HG03565 (cell line): Measurements from ENCODE around the gene PGLYRP2.

Experiments used
- ATAC-seq: cut with Tn5 transposase; IDR thresholded peaks from one replicate; pipeline ENCODE4 v1.9.1; 2021; ENCODE audit warnings: mild to moderate bottlenecking, moderate library complexity; ENCODE audit not compliant: unreplicated experiment

The PGLYRP2 gene

DNA sequence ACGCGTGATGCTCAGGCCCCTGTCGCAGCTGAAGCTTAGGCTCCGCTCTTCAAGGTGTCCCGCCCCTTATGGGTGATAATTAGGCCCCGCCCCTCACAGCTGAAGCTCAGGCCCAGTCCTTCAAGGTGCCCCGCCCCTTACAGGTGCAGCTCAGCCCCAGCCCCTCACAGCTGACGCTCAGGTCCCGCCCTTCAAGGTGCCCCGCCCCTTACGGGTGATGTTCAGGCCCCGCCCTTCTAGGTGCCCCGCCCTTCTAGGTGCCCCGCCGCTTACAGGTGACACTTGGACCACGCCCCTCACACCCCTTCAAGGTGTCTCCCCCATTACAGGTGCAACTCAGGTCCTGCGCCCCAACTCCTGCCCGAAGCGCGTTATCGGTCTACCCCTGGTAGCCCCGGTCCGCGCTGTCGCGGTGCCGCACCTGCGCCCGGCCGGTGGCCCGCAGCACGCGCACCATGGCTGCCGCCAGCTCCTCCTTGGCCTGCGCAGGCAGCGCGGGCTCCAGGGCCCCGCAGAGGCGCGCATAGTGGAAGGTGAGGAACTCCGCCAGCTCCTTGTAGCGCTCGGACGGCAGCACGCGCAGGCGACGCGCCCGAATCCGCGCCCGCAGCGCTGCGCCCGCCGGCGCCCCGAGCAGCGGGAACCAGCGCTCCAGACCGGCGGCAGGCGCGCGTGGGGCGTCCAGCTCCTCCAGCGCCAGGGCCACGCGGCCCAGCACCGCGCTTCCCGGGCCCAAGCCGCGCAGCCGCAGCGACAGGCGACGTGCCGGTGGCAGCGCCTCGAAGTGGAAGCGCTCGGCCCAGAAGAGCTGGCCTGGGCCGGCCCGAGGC is 22.2 kb downstream of the PGLYRP2 start:
- ATAC-seq = no peak

DNA sequence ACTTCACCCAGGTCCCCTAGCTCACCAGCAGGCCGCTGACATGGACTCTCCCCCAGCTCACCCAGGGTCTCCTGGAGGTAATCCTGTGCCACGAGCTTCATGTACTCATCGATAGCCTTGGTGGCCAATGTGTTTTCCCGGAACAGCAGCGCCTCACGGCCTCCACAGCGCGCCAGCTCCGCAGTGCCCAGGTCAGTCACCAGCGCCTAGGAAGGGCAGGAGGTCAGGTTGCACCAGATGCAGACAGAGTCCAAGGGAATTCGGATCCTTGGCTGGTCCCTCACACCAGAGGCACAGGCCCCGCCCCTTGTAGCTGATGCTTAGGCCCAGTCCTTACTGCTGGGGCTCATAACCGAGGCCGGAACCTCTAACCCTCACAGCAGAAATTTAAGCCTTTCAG is 22.9 kb downstream of the PGLYRP2 start:
- ATAC-seq = no peak

DNA sequence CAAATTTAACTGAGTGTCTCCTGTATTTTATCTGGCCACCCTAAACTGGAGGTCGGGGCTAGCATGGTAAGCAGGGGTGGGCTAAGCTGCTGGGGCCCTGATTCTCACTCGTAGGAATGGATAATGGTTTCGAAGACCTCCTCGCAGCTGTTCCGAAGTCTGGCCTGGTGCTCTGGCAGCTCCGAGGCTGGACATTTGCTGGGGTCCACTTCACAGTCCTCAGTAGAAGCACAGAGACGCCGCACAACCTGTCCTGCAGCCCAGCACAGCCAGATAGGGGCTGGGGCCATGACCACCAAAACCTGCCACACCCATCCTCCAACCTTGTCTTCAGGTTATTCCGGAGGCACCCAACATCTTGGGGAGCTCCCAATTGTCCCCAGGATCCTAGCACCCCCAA is 23.3 kb downstream of the PGLYRP2 start:
- no peak for ATAC-seq

DNA sequence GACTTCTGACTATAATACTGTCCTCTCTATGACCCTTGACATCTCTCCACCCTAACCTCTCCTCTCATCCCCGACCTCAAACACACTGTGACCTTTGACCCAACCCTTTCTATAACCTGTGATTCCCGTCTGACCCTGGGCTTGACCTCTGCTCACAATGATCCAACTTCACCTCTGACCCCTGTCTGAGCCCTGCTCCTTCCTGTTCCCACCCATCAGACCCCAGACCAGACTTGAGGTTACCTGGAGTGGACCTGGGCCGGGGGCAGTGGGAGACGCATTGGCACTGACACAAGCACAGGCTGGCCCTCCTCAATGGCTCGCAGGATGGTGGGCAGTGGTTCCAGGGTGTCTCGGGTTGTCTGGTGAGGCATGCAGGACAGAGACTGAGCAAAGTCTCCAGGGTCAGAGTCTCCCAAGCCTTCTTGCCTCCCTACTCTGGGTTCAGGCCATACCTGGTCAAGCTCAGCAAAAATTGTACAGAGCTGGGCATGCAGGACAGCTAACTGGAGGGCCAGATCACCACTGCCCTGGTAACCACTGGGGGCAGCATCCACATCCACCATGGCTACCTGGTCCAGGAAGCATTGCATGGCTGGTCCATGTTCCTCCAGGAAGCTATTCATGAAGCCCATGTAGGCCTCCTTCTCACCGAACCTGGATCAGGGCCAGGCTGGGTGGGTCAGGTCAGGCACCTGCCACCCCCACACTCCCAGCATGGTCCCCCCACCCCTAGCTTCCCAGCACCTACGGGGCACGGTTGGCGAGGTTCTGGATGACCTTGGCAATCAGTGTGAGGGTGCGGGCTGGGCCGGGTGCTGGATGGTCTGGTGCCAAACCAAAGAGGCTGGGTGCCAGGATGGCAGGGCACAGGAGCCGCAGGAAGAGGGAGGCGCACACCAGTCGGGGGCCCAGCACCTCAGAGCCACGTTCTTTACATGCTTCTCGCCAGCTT is 25.1 kb downstream of the PGLYRP2 start:
- ATAC-seq = no peak

DNA sequence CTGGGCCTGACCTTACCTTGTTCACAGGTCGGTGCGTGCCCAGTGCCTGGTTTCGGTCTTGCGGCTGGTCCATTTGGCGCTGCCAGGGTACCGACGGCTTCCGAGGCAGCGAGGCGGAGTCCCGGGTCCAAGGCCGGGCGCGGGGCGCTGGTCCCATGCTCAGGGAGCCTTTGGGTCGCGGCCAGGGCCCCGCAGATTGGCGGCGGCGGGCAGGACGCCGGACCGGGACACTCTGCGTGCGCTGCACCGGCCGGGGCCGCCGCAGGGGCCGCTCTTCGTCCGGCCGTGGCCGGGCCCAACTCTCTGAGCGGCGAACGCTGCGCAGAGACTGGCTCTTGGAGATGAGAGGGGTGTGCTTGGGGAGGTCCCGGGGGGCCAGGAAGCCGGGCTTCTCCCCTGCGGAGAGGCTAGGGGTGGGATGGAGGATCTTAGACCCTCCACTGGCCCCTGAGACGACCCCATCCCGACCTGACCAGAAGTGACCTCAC is 26.2 kb downstream of the PGLYRP2 start:
- no peak for ATAC-seq

DNA sequence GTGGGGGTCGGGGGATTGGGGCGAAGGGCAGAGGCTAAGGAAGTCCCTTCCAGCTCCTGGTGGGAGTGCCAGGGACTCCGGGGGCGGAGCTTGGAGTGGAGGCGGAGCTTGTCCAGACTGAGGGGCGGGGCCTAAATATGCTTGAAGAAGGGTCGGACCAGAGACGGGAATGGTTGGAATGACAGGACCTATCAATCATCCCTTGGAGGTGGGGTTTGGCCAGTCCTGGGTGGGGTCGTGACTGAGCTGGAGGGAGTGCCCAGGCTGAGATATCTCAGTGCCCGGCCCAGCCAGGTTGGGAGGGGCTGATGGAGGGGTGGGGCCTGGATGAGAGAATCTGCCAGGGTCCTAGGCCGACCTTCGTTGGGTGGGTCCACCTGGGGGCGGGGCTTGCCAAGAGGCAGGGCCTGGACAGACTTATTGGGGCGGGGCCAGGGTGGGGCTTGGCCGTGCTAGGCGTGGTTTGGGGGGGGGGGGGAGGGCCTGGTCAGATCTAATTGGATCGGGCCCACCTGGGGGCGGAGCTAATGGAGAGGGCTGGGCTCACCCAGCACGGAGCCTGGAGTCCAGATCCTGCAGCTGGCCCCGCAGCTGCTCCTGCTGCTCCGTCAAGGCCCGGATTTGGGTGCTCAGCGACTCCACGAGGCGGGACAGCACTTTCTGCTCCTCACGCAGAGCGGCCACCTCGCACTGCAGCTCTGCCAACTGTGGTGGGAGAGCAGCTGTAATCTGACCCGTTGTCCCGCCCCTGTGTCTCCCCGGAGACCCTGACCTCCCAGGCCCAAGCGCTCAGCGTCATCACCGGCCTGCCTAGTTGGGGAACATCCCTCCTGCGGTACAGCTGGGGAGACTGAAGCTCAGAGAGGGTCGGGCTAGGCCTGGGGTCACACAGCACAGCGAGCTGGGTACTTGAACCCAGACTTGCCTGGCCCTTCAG is 26.9 kb downstream of the PGLYRP2 start:
- no peak for ATAC-seq

DNA sequence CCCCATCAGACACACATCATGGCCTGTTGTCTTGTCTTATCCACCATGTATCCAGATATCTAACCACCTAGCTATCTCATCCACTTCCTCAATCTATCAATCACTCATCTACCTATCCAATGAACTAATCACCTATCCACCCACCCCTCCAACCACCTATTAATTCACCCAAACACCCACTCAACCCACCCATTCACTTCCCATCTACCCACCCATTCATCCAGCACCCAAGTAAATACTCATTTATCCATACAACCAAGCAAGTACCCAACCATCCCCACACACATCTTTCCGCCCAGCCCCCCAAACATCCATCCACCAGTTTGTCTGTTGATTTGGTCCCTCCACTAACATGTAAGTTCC is 28.8 kb downstream of the PGLYRP2 start:
- ATAC-seq = no peak

DNA sequence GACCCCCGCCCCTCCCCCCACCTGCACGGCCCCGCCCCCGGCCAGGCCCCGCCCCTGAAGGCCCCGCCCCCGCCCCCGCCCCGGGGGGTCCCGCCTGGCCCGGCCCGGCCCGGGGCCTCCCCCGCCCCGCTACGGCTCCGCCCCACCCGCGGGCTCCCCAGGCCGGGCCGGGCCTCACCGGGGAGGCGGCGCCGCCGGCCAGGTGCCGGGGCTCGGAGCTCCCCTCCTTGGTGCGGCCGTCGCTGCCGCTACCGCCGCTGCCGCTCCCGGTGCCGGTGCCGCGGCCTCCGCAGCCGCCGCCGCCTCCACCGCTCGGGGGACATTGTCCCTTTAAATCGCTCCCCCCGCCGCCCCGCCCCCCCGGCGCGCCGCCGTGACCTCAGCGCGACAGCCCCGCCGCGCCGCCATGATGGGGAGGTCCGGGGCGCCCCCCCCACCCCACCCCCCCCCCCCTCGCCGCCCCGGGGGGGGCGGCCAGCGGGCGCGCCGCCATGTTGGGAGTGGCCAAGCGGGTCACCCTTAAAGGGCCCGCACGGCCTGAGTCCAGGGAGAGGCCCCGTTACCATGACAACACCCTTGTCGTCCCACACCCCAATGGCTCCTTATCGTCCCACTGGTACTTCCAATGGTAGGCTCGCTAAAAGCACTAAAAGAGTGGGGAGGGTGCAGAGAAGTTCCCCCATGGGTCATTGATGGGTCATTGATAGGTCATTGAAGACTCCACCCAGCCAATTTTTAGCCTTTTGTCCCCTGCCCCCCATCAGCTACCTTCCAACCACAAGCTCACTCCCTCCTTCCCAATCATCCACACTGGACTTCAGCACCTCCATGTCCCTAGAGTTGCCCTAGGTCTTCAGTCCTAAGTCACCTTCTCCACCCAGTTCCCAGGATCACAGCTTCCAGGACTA is 29.4 kb downstream of the PGLYRP2 start, which contains the start of gene WIZ:
WIZ (minus strand) TSS at position 337 of the 908 bp plus-strand sequence. CDS start 1,649 bp downstream, outside the sequence.
- ATAC-seq = no peak

DNA sequence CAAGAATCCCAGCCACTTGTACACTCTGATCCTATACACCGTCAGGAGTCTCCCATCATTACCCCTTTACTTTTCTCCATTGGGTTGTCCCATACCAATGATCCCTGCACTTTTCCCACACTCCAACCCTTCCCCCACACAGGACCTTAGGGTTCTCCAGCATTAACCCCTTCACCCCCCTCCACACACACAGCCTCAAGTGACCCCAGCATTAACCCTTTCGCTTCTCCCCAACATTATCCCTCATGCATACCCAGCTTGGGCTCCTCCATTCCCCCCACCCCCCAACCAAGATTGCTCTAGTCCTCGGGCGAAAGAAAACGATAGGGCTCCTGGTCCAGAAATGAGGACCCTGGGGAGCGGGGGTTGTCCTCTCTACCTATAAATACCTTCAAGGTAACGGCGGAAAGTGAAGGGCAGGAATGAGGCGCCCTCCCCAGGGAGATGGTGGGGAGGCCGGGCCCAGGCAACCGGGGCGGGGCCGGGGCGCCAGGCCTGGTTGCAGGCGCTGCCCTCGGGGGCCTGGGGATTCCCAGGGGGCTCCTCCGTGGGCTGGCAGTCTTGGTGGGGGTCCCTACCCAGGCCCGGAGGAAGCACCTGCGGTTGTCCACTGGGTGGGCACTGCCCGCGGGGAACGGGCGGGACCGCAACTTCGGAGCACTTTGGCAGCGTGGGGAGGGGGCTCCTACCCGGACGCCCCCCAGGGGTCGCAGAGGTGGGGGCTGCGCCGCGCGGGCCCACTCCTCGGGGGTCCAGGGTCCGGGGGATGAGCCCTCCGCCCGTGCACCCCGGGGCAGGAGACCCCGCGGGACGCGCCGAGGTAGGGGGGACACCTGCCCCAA is 30.3 kb downstream of the PGLYRP2 start:
- no peak for ATAC-seq

DNA sequence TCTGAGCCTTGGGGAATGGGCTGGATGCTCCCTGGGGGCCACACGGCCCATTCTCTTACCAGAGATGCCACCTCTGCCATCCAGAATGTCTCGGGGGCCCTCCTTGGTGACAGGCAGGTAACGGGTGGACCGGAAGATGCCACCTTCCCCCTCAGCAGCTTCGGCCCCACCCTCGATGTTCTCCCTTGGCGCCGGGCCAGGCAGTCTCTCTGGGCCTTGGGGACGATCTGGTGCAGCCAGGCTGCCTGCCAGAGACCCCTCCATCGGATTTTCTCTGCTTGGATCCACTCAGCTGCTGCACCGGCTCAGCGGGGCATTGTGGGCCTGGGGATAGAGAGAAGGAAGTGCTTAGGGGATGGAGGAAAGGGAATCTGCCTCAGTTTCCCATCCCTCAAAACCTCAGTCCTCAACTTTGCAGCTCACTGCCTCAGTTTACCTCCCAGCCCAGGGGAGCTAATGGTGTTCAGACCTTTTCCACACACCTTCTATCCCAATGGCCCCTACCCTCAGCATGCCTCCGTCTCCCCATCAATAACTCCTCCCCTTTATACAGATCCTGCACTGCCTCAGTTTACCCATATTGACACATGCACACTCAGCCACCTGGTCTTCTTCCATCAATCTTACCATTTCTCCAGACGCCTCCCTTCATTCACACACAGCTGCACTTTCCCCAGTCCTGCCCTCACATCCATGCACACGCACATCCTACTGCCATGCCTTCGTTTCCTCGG is 31.1 kb downstream of the PGLYRP2 start:
- ATAC-seq = no peak

DNA sequence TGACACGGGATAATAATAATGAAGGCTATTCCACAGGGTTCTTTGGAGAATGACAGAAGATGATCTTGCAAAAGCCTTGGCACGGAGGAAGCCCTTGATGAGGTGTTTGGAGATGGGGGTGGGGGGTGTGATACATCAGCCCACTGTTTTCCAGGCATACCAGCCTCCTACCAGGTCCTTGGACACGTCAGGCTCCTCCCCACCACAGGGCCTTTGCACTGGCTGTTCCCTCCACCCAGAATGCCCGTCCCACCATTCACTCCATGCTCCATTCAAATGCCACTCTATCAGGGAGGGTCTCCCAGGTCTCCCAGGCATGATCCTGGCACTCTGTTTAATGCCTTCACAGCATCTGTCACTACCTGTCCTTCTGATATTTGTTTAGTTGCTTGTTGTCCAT is 32.2 kb downstream of the PGLYRP2 start:
- ATAC-seq = no peak

DNA sequence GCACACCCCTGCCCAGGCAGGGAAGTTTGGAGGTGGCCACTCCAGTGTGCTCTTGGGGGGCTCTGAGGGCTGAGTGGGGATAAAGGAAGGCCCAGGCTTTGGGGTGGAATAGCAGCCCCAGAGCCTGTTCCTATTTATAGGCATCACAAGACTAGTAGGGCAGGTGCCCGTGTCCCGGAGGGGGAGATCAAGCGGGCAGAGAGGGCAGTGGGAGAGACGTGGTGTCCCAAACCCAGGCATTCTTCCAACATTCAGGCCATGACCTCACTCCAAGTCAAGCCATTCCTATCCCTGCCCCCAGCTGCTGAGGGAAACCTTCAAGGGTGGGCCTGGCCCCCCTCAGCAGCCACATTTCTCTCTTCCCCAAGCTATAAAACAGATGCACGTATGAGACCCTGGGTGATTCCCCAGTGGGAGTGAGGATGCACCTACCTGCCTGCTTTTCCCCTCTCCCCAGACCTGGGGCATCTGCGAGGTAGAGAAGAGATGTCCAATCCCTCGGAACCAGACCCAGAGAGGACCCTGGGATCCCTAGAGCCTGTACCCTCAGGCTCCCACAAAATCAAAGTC is 33.4 kb downstream of the PGLYRP2 start:
- ATAC-seq = no peak

DNA sequence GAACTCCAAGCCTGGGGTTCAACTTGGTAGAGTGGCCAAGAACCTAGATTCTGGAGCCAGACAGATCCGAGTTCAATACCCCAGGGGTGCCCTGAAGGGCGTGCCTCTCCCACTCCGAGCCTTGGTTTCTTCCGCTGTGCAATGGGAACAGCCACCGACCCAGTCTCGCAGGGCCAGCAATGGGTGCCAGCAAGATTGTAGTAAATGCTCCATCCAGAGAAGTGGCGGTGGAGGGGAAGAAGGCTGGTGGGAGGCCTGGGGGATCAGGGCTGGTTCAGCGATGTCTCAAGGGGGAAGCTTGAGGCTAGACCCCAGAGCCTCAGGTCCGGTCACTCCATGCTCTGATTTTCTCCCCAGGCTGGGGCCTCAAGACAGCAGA is 34.1 kb downstream of the PGLYRP2 start:
- no peak for ATAC-seq

DNA sequence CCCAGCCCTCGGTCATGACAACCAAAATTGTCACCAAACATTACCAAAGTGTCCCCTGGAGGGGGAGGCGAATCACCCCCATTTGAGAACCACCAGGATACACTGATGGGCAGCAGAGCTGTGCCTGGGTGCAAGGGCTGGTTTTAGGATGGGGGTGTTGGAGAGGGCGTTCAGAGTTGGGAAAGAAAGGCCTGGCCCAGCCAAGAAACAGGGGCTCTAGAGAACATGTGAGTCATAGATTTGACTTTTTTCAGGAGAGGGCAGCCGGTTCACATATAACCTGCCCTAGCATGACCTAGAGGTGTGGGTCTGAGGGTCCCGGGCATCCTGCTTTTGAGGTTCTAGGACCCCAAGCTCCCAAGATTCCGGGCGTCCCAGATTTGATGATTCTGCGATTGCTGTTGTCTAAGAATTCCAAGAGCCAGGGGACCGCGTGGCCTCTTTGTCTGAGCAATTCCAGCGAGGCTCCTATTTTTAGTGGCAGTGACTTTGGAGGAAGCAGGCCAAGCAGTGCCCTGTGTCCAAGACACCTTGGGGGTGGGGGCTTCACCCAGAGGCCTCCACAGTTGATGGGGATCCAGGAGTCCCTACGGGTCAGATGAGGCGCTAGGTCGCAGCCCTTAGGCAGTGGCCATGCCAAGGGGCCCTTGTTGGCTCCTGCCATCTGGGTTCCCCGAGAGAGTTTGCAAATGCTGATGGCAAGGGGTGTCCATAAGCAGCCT is 34.6 kb downstream of the PGLYRP2 start:
- no peak for ATAC-seq

DNA sequence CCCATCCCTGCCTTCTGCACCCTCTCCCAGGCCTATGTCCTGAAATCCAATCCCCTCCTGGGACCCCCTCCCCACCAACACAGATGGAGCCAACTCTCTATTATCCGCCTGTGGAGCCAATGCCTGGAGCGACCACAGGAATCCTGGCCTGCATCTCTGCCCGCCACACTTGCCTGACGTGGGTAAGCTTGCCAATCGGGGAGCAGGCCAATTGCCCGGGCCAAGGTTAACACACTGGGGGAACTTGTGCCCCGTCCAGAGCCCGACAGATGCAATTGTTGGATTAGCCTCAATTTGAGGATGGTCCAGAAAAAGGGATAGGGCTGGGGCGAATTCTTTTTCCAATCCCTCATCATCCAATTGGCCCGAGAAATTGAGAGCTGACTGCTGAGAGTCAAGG is 35.5 kb downstream of the PGLYRP2 start:
- no peak for ATAC-seq

DNA sequence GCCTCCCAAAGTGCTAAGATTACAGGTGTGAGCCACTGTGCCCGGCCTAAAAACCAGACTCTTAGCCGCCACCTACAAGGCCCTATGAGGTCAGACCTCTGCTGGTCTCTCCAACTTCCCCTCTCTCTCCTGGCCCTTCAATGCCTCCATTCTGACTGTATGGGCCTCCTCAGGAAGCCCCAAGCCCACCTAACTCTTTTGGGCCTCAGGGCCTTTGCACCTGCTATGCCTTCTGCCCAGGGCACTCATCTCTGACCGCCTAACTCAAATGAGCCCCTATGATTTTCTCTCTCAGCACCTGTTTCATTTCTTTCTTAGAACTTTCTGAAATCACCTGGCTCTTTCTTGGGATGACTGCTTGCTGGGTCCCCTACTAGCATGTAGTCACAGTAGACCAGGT is 36.0 kb downstream of the PGLYRP2 start:
- ATAC-seq = no peak
